Mesenchymal stem cell (in vitro differentiated cells and primary cell): ENCODE results near the gene DOCK3.

Experiments
- DNase-seq: peaks from one replicate; pipeline ENCODE4 v3.0.0-alpha.2; 2013
- H2AFZ ChIP-seq: one replicate; pipeline ENCODE4 v1.6.1; 2013; ENCODE audit warnings: low read depth, mild to moderate bottlenecking, control low read depth, inconsistent platforms, low read length, moderate library complexity
- H2AK5ac ChIP-seq: 2 replicates; pipeline ENCODE4 v1.6.1; 2013; ENCODE audit warnings: low read length, moderate library complexity, mild to moderate bottlenecking, inconsistent platforms; ENCODE audit not compliant: severe bottlenecking
- H2BK120ac ChIP-seq: one replicate; pipeline ENCODE4 v1.6.1; 2013; ENCODE audit warnings: low read depth, mild to moderate bottlenecking, inconsistent platforms, low read length, moderate library complexity
- H2BK12ac ChIP-seq, 2 experiments: one replicate each; pipeline ENCODE4 v1.6.1; 2013; ENCODE audit warnings: inconsistent platforms in 2 of 2, low read length in 2 of 2, mild to moderate bottlenecking in 2 of 2, moderate library complexity in 2 of 2, control low read depth in 1 of 2
- H2BK15ac ChIP-seq: one replicate; pipeline ENCODE4 v1.6.1; 2013; ENCODE audit warnings: mild to moderate bottlenecking, low read depth, inconsistent platforms; ENCODE audit not compliant: poor library complexity, severe bottlenecking
- H2BK5ac ChIP-seq: 2 replicates; pipeline ENCODE4 v1.6.1; 2013; ENCODE audit warnings: low read depth, mild to moderate bottlenecking, low read length, control low read depth, inconsistent platforms; ENCODE audit not compliant: poor library complexity, severe bottlenecking
- H3K14ac ChIP-seq, 2 experiments: one replicate each; pipeline ENCODE4 v1.6.1; 2013; ENCODE audit warnings: inconsistent platforms in 2 of 2, low read length in 2 of 2, control low read depth in 1 of 2, mild to moderate bottlenecking in 1 of 2, moderate library complexity in 1 of 2
- H3K18ac ChIP-seq, 2 experiments: one replicate each; pipeline ENCODE4 v1.6.1; 2013; ENCODE audit warnings: inconsistent platforms in 2 of 2, low read length in 2 of 2, control low read depth in 1 of 2, low read depth in 1 of 2, mild to moderate bottlenecking in 1 of 2
- H3K23ac ChIP-seq, 2 experiments: one replicate each; pipeline ENCODE4 v1.6.1; 2013; ENCODE audit warnings: inconsistent platforms in 2 of 2, low read length in 2 of 2, mild to moderate bottlenecking in 2 of 2, moderate library complexity in 2 of 2, control low read depth in 1 of 2
- H3K27ac ChIP-seq: 2 replicates; pipeline ENCODE4 v1.5.1; 2013; ENCODE audit warnings: mild to moderate bottlenecking, moderate library complexity, low read length, control low read depth, inconsistent platforms; ENCODE audit not compliant: poor library complexity, severe bottlenecking
- H3K27me3 ChIP-seq, 2 experiments: 2 replicates each; pipeline versions ENCODE4 v1.6.1 to v1.7.0; 2013; ENCODE audit warnings: low read length in 2 of 2, mild to moderate bottlenecking in 2 of 2, moderate library complexity in 2 of 2, control low read depth in 1 of 2, inconsistent platforms in 1 of 2; ENCODE audit not compliant: control insufficient read depth in 1 of 2, insufficient read depth in 1 of 2
- H3K36me3 ChIP-seq, 2 experiments: 2 replicates each; pipeline versions ENCODE4 v1.6.1 to v1.7.0; 2013; ENCODE audit warnings: low read length in 2 of 2, control low read depth in 1 of 2, inconsistent platforms in 1 of 2, low read depth in 1 of 2, mild to moderate bottlenecking in 1 of 2; ENCODE audit not compliant: insufficient read depth in 2 of 2, control insufficient read depth in 1 of 2
- H3K4ac ChIP-seq, 2 experiments: one replicate each; pipeline ENCODE4 v1.6.1; 2013; ENCODE audit warnings: inconsistent platforms in 2 of 2, low read length in 2 of 2, mild to moderate bottlenecking in 2 of 2, moderate library complexity in 2 of 2, control low read depth in 1 of 2, low read depth in 1 of 2
- H3K4me1 ChIP-seq: 2 replicates; pipeline ENCODE4 v1.6.1; 2013; ENCODE audit warnings: low read depth, low read length, control low read depth; ENCODE audit not compliant: control insufficient read depth, insufficient read depth
- H3K4me2 ChIP-seq: 2 replicates; pipeline ENCODE4 v1.6.1; 2013; ENCODE audit warnings: low read length, mild to moderate bottlenecking, inconsistent platforms; ENCODE audit not compliant: poor library complexity, severe bottlenecking
- H3K4me3 ChIP-seq, 2 experiments: 2 replicates each; pipeline versions ENCODE4 v1.5.1 to v1.7.0; 2013; ENCODE audit warnings: low read length in 2 of 2, mild to moderate bottlenecking in 2 of 2, control low read depth in 1 of 2, low read depth in 1 of 2; ENCODE audit not compliant: insufficient read depth in 1 of 2
- H3K79me1 ChIP-seq: replicated peaks from 2 replicates; pipeline ENCODE4 v1.6.1; 2013; ENCODE audit warnings: mild to moderate bottlenecking, control low read depth, low read length, inconsistent platforms; ENCODE audit not compliant: poor library complexity, severe bottlenecking
- H3K9ac ChIP-seq: 2 replicates; pipeline ENCODE4 v1.7.0; 2013; ENCODE audit warnings: mild to moderate bottlenecking, low read length, moderate library complexity
- H3K9me3 ChIP-seq: 2 replicates; pipeline ENCODE4 v1.7.0; 2013; ENCODE audit warnings: mild to moderate bottlenecking, low read length; ENCODE audit not compliant: control insufficient read depth
- H4K8ac ChIP-seq: one replicate; pipeline ENCODE4 v1.6.1; 2013; ENCODE audit warnings: inconsistent platforms, mild to moderate bottlenecking, low read length, moderate library complexity
- H4K91ac ChIP-seq: one replicate; pipeline ENCODE4 v1.6.1; 2013; ENCODE audit warnings: mild to moderate bottlenecking, low read length, inconsistent platforms
- WGBS: methylation state at CpG from one replicate; pipeline ENCODE4 v1.1.7; 2013; ENCODE audit warnings: mixed read lengths; 5-methylcytosine and 5-hydroxymethylcytosine counted together

DOCK3 gene

DNA sequence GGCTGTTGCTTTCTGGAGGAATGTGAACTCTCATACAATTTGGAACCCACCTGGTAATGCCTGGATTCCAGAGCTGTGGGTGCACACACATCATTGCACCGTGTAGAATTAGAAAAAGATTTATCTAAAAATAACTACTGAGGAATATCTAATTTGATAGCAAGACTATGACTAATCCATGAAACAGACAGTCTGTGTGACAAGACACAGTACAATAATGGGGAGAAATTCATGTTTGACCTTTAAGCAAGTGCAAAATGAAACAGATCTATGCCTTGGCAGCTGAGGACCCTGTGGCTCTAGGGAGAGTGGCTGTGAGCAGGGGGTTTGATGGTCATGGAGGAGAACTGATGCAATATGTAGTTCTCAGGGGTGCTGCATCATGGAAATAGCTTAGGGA is 7.9 kb upstream of the DOCK3 start:
- Histone ChIP-seq H3K18ac (no peak overlapping the region), H3K79me1 (no peaks in the 10 kb centered on the region), H2BK120ac (no peak overlapping the region), H4K8ac (no peak overlapping the region), H2AK5ac (no peak overlapping the region), H3K14ac (no peak overlapping the region), H3K23ac (no peak overlapping the region), H3K27ac (no peak overlapping the region), H4K91ac (no peak overlapping the region), H3K4me2 (no peak overlapping the region), H3K4me1 (no peaks in the 10 kb centered on the region), H3K9me3 (no peaks in the 10 kb centered on the region), H2BK15ac (no peak overlapping the region), H3K27me3 (peaks cover 6 to 39% of the 10 kb centered on the region in 2 experiments), H2BK12ac (no peak overlapping the region), H3K36me3 (no peaks in the 10 kb centered on the region), H2BK5ac (no peak overlapping the region), H2AFZ (no peak overlapping the region), H3K4me3 (no peak overlapping the region), H3K4ac (no peak overlapping the region), H3K9ac (no peak overlapping the region)
- WGBS = no CpG with 5 or more reads among the region's 1 CpG
- DNase-seq = no peak

DNA sequence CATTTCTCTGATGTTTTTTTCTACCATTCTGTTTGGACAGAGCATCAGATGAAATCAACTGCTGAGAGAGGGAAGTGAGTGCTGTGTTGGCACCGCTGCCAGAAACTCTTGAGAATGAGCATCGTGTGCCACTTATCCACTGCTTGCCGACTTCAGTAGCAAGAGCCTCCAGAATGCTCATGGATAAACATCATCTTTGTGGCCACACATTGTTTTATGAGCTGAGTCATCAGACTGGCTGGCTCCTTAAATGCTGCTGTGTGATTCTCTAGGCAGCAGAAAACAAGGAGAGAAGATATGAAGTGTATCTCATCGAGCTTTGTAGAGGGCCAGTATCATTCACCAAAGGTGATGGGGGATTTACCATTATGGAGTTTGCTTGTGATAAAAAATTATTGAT is 3.4 kb upstream of the DOCK3 start:
- Histone ChIP-seq H2BK15ac (no peak overlapping the region), H3K27me3 (peaks cover 39 to 71% of the 10 kb centered on the region in 2 experiments), H3K4me1 (peaks cover 11% of the 10 kb centered on the region), H3K79me1 (no peaks in the 10 kb centered on the region), H2AK5ac (no peak overlapping the region), H3K23ac (no peak overlapping the region), H4K91ac (no peak overlapping the region), H3K27ac (no peak overlapping the region), H4K8ac (no peak overlapping the region), H3K36me3 (no peaks in the 10 kb centered on the region), H3K4me2 (no peak overlapping the region), H3K4ac (no peak overlapping the region), H3K9ac (no peak overlapping the region), H3K18ac (no peak overlapping the region), H3K14ac (no peak overlapping the region), H3K9me3 (no peaks in the 10 kb centered on the region), H2BK12ac (no peak overlapping the region), H2BK120ac (no peak overlapping the region), H2BK5ac (no peak overlapping the region), H2AFZ (no peak overlapping the region), H3K4me3 (no peak overlapping the region)
- DNase-seq = peak; percentile 78
- 52% methylated on average over 4 of the region's 4 CpGs for WGBS

DNA sequence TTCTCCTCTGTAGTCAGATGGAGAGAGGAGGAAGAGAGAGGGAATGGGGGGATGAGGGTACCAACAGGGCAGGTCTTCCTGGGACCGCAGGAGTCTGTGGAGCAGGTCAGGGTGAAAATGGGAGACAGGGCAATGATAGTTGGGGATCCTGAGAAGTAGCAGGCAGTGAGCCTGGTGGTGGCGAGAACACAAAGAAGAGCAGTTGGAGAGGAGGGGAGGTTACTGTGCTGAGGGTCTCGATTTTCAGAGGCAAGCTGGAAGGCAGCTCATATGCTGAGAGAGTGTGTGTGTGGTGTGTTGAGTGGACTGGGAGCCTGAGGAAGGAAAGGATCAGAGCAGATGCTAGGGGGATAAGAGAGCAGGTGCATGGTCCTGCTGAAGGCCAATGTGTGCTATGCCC is 2.1 kb upstream of the DOCK3 start:
- no peaks in the 10 kb centered on the region for H3K36me3 ChIP-seq
- no peak overlapping the region for H3K4me3 ChIP-seq
- H2AK5ac ChIP-seq = no peak overlapping the region
- H3K14ac ChIP-seq = no peak overlapping the region
- H3K4me2 ChIP-seq = no peak overlapping the region
- peaks cover 11% of the 10 kb centered on the region for H3K4me1 ChIP-seq
- H3K9ac ChIP-seq = no peak overlapping the region
- H3K9me3 ChIP-seq = no peaks in the 10 kb centered on the region
- no peak overlapping the region for H2AFZ ChIP-seq
- H3K27me3 ChIP-seq = peaks cover 50 to 66% of the 10 kb centered on the region in 2 experiments
- H2BK5ac ChIP-seq = no peak overlapping the region
- no peak overlapping the region for H3K4ac ChIP-seq
- H3K27ac ChIP-seq = no peak overlapping the region
- H3K18ac ChIP-seq = no peak overlapping the region
- no peak overlapping the region for H4K91ac ChIP-seq
- H2BK15ac ChIP-seq = no peak overlapping the region
- H4K8ac ChIP-seq = no peak overlapping the region
- no peak for DNase-seq
- no peak overlapping the region for H2BK120ac ChIP-seq
- 86% methylated on average over 3 of the region's 3 CpGs for WGBS
- no peak overlapping the region for H2BK12ac ChIP-seq
- H3K23ac ChIP-seq = no peak overlapping the region
- H3K79me1 ChIP-seq = no peaks in the 10 kb centered on the region

DNA sequence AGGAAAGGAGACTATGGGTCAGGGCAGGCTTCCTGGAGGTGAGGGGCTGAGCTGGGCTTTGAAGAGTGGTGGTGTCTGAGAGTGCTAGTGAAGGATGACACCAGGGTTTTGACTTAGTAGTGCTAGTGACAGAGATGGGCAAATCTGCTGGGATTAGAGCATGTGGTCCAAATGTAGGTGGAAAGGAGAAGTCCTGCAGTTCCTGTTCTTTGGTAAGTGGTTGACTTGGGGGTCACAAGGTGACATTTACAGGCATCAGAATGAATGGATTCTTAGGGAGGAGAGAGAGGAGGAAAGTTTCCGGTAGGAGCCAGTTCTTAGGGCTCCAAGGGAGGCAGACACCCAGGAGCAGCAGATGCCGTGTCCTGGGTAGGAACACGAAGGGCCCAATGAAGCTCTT is 796 bp upstream of the DOCK3 start:
- no peak overlapping the region for H3K27ac ChIP-seq
- H2AK5ac ChIP-seq = no peak overlapping the region
- no peak overlapping the region for H2BK15ac ChIP-seq
- H2BK12ac ChIP-seq = no peak overlapping the region
- no peak overlapping the region for H3K4me2 ChIP-seq
- H4K91ac ChIP-seq = no peak overlapping the region
- no peak overlapping the region for H4K8ac ChIP-seq
- no peak overlapping the region for H3K14ac ChIP-seq
- no peak overlapping the region for H3K23ac ChIP-seq
- no peaks in the 10 kb centered on the region for H3K36me3 ChIP-seq
- no peak overlapping the region for H2BK120ac ChIP-seq
- H3K27me3 ChIP-seq = peaks cover 54 to 66% of the 10 kb centered on the region in 2 experiments
- 20% methylated on average over 2 of the region's 3 CpGs for WGBS
- no peaks in the 10 kb centered on the region for H3K79me1 ChIP-seq
- H3K4me1 ChIP-seq = peaks cover 11% of the 10 kb centered on the region
- no peak overlapping the region for H2BK5ac ChIP-seq
- no peak overlapping the region for H3K4me3 ChIP-seq
- no peak overlapping the region for H3K9ac ChIP-seq
- no peak for DNase-seq
- no peaks in the 10 kb centered on the region for H3K9me3 ChIP-seq
- no peak overlapping the region for H3K4ac ChIP-seq
- no peak overlapping the region for H3K18ac ChIP-seq
- H2AFZ ChIP-seq = no peak overlapping the region
